GM23248 (cell line): ENCODE results near the gene THEMIS2.

Experiments used
- EZH2 ChIP-seq: fragments of 200-600 bp; sonication (generic); IDR thresholded peaks from 2 replicates; pipeline ENCODE4 v1.6.1; 2018; ENCODE audit warnings: antibody characterized with exemption, mild to moderate bottlenecking; ENCODE audit not compliant: insufficient read depth, poor library complexity, severe bottlenecking
- EZH2phosphoT487 ChIP-seq: fragments of 200-600 bp; sonication (generic); IDR thresholded peaks from 2 replicates; pipeline ENCODE4 v1.6.1; 2018; ENCODE audit warnings: antibody characterized with exemption, moderate library complexity, mild to moderate bottlenecking, low read depth; ENCODE audit not compliant: insufficient read depth

GRCh38 chr1:27873671-27874384 lies 1.5 kb downstream of the THEMIS2 start:
- TF ChIP-seq EZH2 = no peak
- no peak for TF ChIP-seq EZH2phosphoT487
